ENCODE data around the gene TMEM74B.

TMEM74B gene

GRCh38 chr20:1144401-1145172 lies 40.2 kb downstream of the TMEM74B start:
- H3K4me3 ChIP-seq (ENCODE audit: low read depth, low read length): no peak overlapping the region
- TF ChIP-seq, protein P1, sequence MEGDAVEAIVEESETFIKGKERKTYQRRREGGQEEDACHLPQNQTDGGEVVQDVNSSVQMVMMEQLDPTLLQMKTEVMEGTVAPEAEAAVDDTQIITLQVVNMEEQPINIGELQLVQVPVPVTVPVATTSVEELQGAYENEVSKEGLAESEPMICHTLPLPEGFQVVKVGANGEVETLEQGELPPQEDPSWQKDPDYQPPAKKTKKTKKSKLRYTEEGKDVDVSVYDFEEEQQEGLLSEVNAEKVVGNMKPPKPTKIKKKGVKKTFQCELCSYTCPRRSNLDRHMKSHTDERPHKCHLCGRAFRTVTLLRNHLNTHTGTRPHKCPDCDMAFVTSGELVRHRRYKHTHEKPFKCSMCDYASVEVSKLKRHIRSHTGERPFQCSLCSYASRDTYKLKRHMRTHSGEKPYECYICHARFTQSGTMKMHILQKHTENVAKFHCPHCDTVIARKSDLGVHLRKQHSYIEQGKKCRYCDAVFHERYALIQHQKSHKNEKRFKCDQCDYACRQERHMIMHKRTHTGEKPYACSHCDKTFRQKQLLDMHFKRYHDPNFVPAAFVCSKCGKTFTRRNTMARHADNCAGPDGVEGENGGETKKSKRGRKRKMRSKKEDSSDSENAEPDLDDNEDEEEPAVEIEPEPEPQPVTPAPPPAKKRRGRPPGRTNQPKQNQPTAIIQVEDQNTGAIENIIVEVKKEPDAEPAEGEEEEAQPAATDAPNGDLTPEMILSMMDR (IDR thresholded peaks at IDR 0.05; ENCODE audit: control insufficient read depth, extremely low read depth, insufficient read depth): no peak
- no peak for DNase-seq (ENCODE audit: low read depth)

DNA sequence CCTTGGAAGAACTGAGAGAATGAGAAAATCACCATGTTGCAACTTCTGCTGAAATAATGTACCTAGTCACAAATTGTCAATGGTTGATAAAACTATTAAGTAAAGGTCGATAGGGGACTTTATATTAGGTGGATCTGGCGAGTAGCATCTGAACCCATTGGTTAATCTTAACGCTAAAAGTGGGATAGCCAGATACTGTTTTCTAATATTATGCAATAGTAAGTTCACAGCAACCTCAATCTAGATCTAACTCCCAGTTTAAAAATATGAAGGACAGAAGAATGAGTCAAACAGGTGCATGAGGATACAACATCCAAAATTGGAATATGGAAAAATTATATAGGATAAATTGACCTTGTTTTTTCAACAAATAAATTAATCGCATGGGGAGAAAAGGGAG lies 47.5 kb downstream of the TMEM74B start:
- TF ChIP-seq, protein P1 (IDR thresholded peaks at IDR 0.05; ENCODE audit: control insufficient read depth, extremely low read depth, insufficient read depth): no peak
- no peak for DNase-seq (ENCODE audit: low read depth)
- no peak overlapping the region for H3K4me3 ChIP-seq (ENCODE audit: low read depth, low read length)

DNA sequence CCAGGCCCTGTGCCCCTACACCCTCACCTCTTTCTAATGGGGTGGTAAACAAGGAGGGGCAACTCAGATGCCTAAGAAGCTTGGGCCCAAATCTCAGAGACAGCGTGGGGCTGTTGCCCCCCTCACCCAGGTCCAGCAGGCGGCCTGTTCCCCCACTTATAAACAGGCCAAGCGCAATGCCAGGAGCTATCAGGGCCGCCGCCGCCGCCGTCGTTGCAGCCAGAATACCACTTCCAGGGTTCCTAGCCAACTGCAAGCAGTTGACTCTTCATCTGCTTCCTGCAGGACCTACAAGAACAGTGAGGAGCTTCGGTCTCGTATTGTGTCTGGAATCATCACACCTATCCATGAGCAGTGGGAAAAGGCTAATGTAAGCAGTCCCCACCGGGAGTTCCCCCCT lies 49.9 kb downstream of the TMEM74B start:
- TF ChIP-seq, protein P1 (IDR thresholded peaks at IDR 0.05; ENCODE audit: control insufficient read depth, extremely low read depth, insufficient read depth): no peak
- no peak overlapping the region for H3K4me3 ChIP-seq (ENCODE audit: low read depth, low read length)
- DNase-seq (ENCODE audit: low read depth): no peak

GRCh38 chr20:1134355-1134754 lies 50.4 kb downstream of the TMEM74B start:
- TF ChIP-seq, protein P1 (IDR thresholded peaks at IDR 0.05; ENCODE audit: control insufficient read depth, extremely low read depth, insufficient read depth): no peak
- H3K4me3 ChIP-seq (ENCODE audit: low read depth, low read length): no peak overlapping the region
- DNase-seq (ENCODE audit: low read depth): no peak

GRCh38 chr20:1131354-1131753 lies 53.4 kb downstream of the TMEM74B start:
- H3K4me3 ChIP-seq (ENCODE audit: low read depth, low read length): no peak overlapping the region
- TF ChIP-seq, protein P1 (IDR thresholded peaks at IDR 0.05; ENCODE audit: control insufficient read depth, extremely low read depth, insufficient read depth): no peak
- no peak for DNase-seq (ENCODE audit: low read depth)

DNA sequence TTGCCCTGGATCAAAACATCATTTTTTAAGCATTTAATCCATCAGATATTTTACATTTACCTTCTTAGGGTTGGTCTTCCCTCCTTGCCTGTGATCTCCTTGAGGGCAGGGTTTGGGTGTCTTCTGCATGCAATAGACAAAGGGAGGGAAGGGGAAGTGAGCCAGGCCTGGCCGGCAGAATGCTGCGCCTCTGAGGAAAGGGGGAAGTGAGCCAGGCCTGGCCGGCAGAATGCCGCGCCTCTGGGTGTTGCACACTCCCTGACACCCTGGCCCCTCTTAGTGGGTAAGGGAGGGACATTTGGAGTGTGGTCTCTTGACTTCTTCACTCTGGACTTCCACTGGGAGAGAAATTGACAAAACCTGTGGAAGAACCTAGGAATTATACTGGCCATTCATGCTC lies 53.9 kb downstream of the TMEM74B start:
- TF ChIP-seq, protein P1 (IDR thresholded peaks at IDR 0.05; ENCODE audit: control insufficient read depth, extremely low read depth, insufficient read depth): no peak
- DNase-seq (ENCODE audit: low read depth): no peak

More for the DNA sequence above, 53.9 kb downstream of the TMEM74B start:
- H3K4me3 ChIP-seq (ENCODE audit: low read depth, low read length): no peak overlapping the region

Measured in LNCaP clone FGC (cell line).